Measurements from ENCODE around the gene C1QTNF2.

C1QTNF2 gene

GRCh38 chr5:160361624-160362228 lies 8.7 kb downstream of the C1QTNF2 start:
- H3K9me3 Mint-ChIP-seq, result no peaks in the 10 kb centered on the region
- H3K4me3 Mint-ChIP-seq, result no peak overlapping the region
- no peaks in the 10 kb centered on the region for H3K4me1 Mint-ChIP-seq (ENCODE audit: low read depth)

DNA sequence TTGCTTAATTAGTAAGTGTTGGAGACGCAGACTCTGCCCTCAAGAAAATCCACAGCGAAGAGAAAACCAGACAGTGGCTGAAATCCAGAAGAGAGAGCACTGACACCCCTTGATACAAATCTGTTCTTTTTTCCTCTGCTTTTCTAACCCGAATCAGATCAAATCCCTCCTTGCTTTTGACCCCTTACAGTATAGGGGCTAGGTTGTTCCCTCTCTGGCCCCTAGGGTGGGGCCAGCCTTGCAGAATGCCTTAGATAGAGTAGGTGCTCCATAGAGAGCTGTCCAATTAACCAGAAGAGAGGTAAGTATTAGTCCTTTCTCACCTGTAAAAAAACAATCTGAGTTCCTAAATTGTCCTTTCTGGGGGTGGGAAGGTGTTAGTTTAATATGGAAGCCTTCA lies 10.1 kb downstream of the C1QTNF2 start:
- H3K4me1 Mint-ChIP-seq (ENCODE audit: low read depth), result no peaks in the 10 kb centered on the region
- no peak overlapping the region for H3K27ac Mint-ChIP-seq
- H3K27me3 Mint-ChIP-seq (ENCODE audit: low read depth), result peaks cover 7% of the 10 kb centered on the region
- H3K4me3 Mint-ChIP-seq, result no peak overlapping the region
- no peaks in the 10 kb centered on the region for H3K36me3 Mint-ChIP-seq (ENCODE audit: low read depth)
- no peaks in the 10 kb centered on the region for H3K9me3 Mint-ChIP-seq

More at GRCh38 chr5:160361624-160362228, 8.7 kb downstream of the C1QTNF2 start:
- H3K36me3 Mint-ChIP-seq (ENCODE audit: low read depth), result no peaks in the 10 kb centered on the region
- no peak overlapping the region for H3K27ac Mint-ChIP-seq
- peaks cover 7% of the 10 kb centered on the region for H3K27me3 Mint-ChIP-seq (ENCODE audit: low read depth)

DNA sequence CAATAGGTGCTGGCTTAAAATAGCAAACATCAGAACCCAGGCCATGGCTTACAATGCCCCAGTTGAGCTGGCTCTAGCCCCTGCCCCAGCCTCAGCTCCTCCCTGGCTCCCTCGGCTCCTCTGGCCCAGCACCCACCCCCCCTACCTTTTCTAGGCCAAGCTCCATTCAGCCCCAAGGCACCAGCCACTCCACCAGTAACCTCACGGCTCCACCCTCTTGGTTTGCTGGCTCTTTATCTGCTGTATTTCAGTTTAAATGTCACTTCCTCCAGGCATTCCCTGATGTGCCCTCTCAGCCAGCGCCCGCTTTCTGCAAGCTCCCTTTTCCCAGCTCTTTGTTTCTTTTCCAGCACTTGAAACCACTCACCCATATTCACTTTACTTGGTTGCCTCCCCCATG lies 10.6 kb downstream of the C1QTNF2 start:
- Mint-ChIP-seq H3K9me3 (no peaks in the 10 kb centered on the region), H3K4me3 (no peak overlapping the region), H3K36me3 (ENCODE audit: low read depth) (no peaks in the 10 kb centered on the region), H3K4me1 (ENCODE audit: low read depth) (no peaks in the 10 kb centered on the region), H3K27ac (no peak overlapping the region), H3K27me3 (ENCODE audit: low read depth) (peaks cover 7% of the 10 kb centered on the region)

GRCh38 chr5:160359242-160359641 lies 11.2 kb downstream of the C1QTNF2 start:
- Mint-ChIP-seq H3K9me3 (no peaks in the 10 kb centered on the region), H3K4me1 (ENCODE audit: low read depth) (no peaks in the 10 kb centered on the region), H3K36me3 (ENCODE audit: low read depth) (no peaks in the 10 kb centered on the region), H3K27ac (no peak overlapping the region), H3K27me3 (ENCODE audit: low read depth) (peaks cover 7% of the 10 kb centered on the region), H3K4me3 (no peak overlapping the region)

GRCh38 chr5:160357861-160358411 lies 12.5 kb downstream of the C1QTNF2 start:
- H3K27me3 Mint-ChIP-seq (ENCODE audit: low read depth), result peaks cover 7% of the 10 kb centered on the region
- no peaks in the 10 kb centered on the region for H3K36me3 Mint-ChIP-seq (ENCODE audit: low read depth)
- no peaks in the 10 kb centered on the region for H3K4me1 Mint-ChIP-seq (ENCODE audit: low read depth)
- no peak overlapping the region for H3K27ac Mint-ChIP-seq
- H3K4me3 Mint-ChIP-seq, result no peak overlapping the region
- no peaks in the 10 kb centered on the region for H3K9me3 Mint-ChIP-seq

GRCh38 chr5:160357394-160357793 lies 13.0 kb downstream of the C1QTNF2 start:
- Mint-ChIP-seq H3K27me3 (ENCODE audit: low read depth) (peaks cover 7% of the 10 kb centered on the region), H3K4me3 (no peak overlapping the region), H3K4me1 (ENCODE audit: low read depth) (no peaks in the 10 kb centered on the region), H3K27ac (no peak overlapping the region), H3K9me3 (no peaks in the 10 kb centered on the region), H3K36me3 (ENCODE audit: low read depth) (no peaks in the 10 kb centered on the region)

GRCh38 chr5:160356550-160357347 lies 13.7 kb downstream of the C1QTNF2 start:
- Mint-ChIP-seq H3K4me1 (ENCODE audit: low read depth) (no peaks in the 10 kb centered on the region), H3K4me3 (no peak overlapping the region), H3K36me3 (ENCODE audit: low read depth) (no peaks in the 10 kb centered on the region), H3K27me3 (ENCODE audit: low read depth) (peaks cover 7% of the 10 kb centered on the region), H3K27ac (no peak overlapping the region), H3K9me3 (no peaks in the 10 kb centered on the region)

- Mint-ChIP-seq H3K27ac (no peak overlapping the region), H3K27me3 (ENCODE audit: low read depth) (no peaks in the 10 kb centered on the region), H3K36me3 (ENCODE audit: low read depth) (no peaks in the 10 kb centered on the region), H3K4me3 (no peak overlapping the region), H3K9me3 (no peaks in the 10 kb centered on the region), H3K4me1 (ENCODE audit: low read depth) (no peaks in the 10 kb centered on the region)
Measured at GRCh38 chr5:160354666-160355065, 15.8 kb downstream of the C1QTNF2 start.

GRCh38 chr5:160353379-160353778 lies 17.0 kb downstream of the C1QTNF2 start:
- Mint-ChIP-seq H3K27me3 (ENCODE audit: low read depth) (no peaks in the 10 kb centered on the region), H3K4me1 (ENCODE audit: low read depth) (no peaks in the 10 kb centered on the region), H3K4me3 (no peak overlapping the region), H3K27ac (no peak overlapping the region), H3K9me3 (no peaks in the 10 kb centered on the region), H3K36me3 (ENCODE audit: low read depth) (no peaks in the 10 kb centered on the region)

- Mint-ChIP-seq H3K4me3 (no peak overlapping the region), H3K27me3 (ENCODE audit: low read depth) (no peaks in the 10 kb centered on the region), H3K4me1 (ENCODE audit: low read depth) (no peaks in the 10 kb centered on the region), H3K9me3 (no peaks in the 10 kb centered on the region), H3K36me3 (ENCODE audit: low read depth) (no peaks in the 10 kb centered on the region), H3K27ac (no peak overlapping the region)
Measured at GRCh38 chr5:160352308-160352707, 18.1 kb downstream of the C1QTNF2 start.

DNA sequence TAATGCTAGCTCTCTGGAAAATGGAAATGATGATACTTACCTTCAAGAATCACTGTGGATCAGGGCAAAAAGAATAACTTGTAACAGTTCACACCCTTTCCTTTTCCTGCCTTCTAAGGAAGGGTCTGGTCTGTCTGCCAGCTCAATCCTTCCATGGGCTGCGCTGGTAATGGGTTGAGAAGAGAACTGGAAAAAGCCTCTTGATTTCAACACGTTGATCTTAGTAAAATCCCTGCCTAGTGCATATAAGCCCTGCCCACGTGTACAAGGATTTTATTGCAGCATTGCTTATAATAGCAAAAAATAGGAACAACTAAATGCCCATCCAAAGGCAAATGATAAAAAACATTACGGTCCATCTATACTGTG lies 20.5 kb downstream of the C1QTNF2 start:
- Mint-ChIP-seq H3K27ac (no peak overlapping the region), H3K4me3 (no peak overlapping the region), H3K27me3 (ENCODE audit: low read depth) (no peaks in the 10 kb centered on the region), H3K9me3 (no peaks in the 10 kb centered on the region), H3K36me3 (ENCODE audit: low read depth) (no peaks in the 10 kb centered on the region), H3K4me1 (ENCODE audit: low read depth) (peaks cover 4% of the 10 kb centered on the region)

- H3K9me3 Mint-ChIP-seq, result no peaks in the 10 kb centered on the region
- no peaks in the 10 kb centered on the region for H3K27me3 Mint-ChIP-seq (ENCODE audit: low read depth)
- H3K4me1 Mint-ChIP-seq (ENCODE audit: low read depth), result peaks cover 4% of the 10 kb centered on the region
- H3K4me3 Mint-ChIP-seq, result no peak overlapping the region
- H3K36me3 Mint-ChIP-seq (ENCODE audit: low read depth), result no peaks in the 10 kb centered on the region
- H3K27ac Mint-ChIP-seq, result no peak overlapping the region
Measured at GRCh38 chr5:160349249-160349934, 21.0 kb downstream of the C1QTNF2 start.

DNA sequence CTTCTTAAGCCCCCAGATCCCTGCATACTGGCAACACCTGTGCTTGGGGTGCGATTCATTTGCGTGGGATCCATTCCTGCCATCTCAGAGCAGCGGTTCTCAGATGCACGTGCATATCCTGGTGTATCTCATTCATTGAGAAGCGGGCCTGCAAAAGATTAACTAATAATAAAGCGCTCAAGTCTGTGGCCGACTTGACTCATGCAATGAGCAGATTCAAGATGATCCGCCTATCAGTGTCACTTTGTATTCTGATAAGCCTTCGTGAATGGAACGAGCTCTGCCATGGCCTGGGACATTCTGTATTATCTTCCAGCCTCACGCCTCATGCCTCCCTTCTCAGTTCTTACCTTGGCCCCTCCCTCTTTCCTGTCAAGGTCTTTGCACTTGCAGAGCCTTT lies 22.3 kb downstream of the C1QTNF2 start:
- no peaks in the 10 kb centered on the region for H3K36me3 Mint-ChIP-seq (ENCODE audit: low read depth)
- no peaks in the 10 kb centered on the region for H3K9me3 Mint-ChIP-seq
- no peak overlapping the region for H3K4me3 Mint-ChIP-seq
- H3K4me1 Mint-ChIP-seq (ENCODE audit: low read depth), result peaks cover 4% of the 10 kb centered on the region
- H3K27me3 Mint-ChIP-seq (ENCODE audit: low read depth), result no peaks in the 10 kb centered on the region
- no peak overlapping the region for H3K27ac Mint-ChIP-seq

DNA sequence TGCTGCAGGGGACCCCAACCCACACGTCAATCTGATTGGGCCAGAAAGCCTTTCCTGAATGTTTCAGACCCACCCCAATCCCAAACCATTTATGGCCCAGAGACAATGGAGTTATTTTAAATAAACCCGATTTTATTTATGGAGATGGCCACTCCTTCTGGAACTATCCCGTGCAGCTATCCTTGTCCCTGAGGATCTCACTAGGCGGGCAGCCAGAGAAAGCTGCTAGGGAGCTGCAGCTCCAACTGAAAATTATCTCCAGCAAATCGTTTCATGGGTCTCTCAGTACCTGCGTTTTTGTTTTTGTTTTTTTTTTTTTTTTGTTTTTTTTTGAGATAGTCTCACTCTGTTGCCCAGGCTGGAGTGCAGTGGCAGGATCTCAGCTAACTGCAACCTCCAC lies 23.0 kb downstream of the C1QTNF2 start:
- no peaks in the 10 kb centered on the region for H3K36me3 Mint-ChIP-seq (ENCODE audit: low read depth)
- H3K27ac Mint-ChIP-seq, result no peak overlapping the region
- no peak overlapping the region for H3K4me3 Mint-ChIP-seq
- H3K27me3 Mint-ChIP-seq (ENCODE audit: low read depth), result no peaks in the 10 kb centered on the region
- peaks cover 4% of the 10 kb centered on the region for H3K4me1 Mint-ChIP-seq (ENCODE audit: low read depth)
- no peaks in the 10 kb centered on the region for H3K9me3 Mint-ChIP-seq

Measured in T-helper 1 cell treated with Interleukin-12 subunit alpha and Interleukin-12 subunit beta and Interleukin-4 antibody, amounts not matched to agents 30 μg/mL and 1 μg/mL, for 36 hours (primary cell).